Neural cell (in vitro differentiated cells): ENCODE measurements around the gene ZBTB7B.

Source experiments
- CTCF ChIP-seq: fragments of 450-650 bp; IDR thresholded peaks from 2 replicates; pipeline ENCODE4 v1.5.1; 2014; ENCODE audit warnings: antibody characterized with exemption, mild to moderate bottlenecking, moderate library complexity; ENCODE audit not compliant: poor library complexity, severe bottlenecking
- EP300 ChIP-seq: fragments of 450-650 bp; conservative IDR thresholded peaks from 2 replicates; pipeline ENCODE4 v1.6.1; 2014; ENCODE audit warnings: antibody characterized with exemption, mild to moderate bottlenecking, moderate library complexity; ENCODE audit not compliant: poor library complexity, severe bottlenecking

GRCh38 chr1:154982897-154983648 lies 19.5 kb upstream of the ZBTB7B start, which contains the start of gene FLAD1:
- TF ChIP-seq CTCF (no peak), EP300 (peak; percentile 22)
